GM12878 (cell line): ENCODE measurements around the gene KCNJ14. TPM values are rescaled to one million over a fixed set of nuclear protein-coding genes. Genes with fewer than 3 reads are reported as not detected.

Experiments
- ATAC-seq: fragments of 200-7000 bp; cut with Tn5 transposase; 3 replicates; pipeline ENCODE4 v1.9.1; 2020; ENCODE audit warnings: mild to moderate bottlenecking, moderate library complexity
- BruUV-seq: library from RNA; stranded (reverse); fragments of 400-500 nt; replicated peaks from 2 replicates; lab custom pipeline; 2021; lab: Mats Ljungman, UMichigan
- CTCF ChIA-PET: fragments of 300-600 bp; sonication (Branson Sonifier 250); formaldehyde crosslinking; extraction: SDS; loops from one replicate; lab custom pipeline; 2021; ENCODE audit warnings: inconsistent platforms; lab: Yijun Ruan, JAX
- POLR2A ChIA-PET: fragments of 350-600 bp; formaldehyde crosslinking; extraction: SDS; loops from one replicate; lab custom pipeline; 2021; ENCODE audit warnings: inconsistent platforms; lab: Charles Lee
- RAD21 ChIA-PET: fragments of 300-600 bp; sonication (Branson Sonifier 250); formaldehyde crosslinking; loops from one replicate; lab custom pipeline; 2023; ENCODE audit warnings: antibody characterized with exemption; ENCODE audit not compliant: unreplicated experiment; lab: Charles Lee
- SMC1A ChIA-PET: fragments of 300-600 bp; sonication (Branson Sonifier 250); formaldehyde crosslinking; loops from one replicate; lab custom pipeline; 2023; ENCODE audit not compliant: unreplicated experiment, uncharacterized antibody; lab: Charles Lee
- DNase-seq: peaks from one replicate; pipeline ENCODE4 v3.0.0-alpha.2; 2011; ENCODE audit warnings: low read depth, low spot score
- FAIRE-seq: peaks from 3 replicates; lab custom pipeline; 2011; peaks lifted over from hg19 to GRCh38; lab: Jason Lieb, UNC
- H2AFZ ChIP-seq: 2 replicates; pipeline ENCODE4 v1.6.0; 2011; ENCODE audit warnings: low read depth, low read length, control low read depth; ENCODE audit not compliant: control insufficient read depth
- H3K27ac ChIP-seq: 2 replicates; pipeline ENCODE4 v1.5.1; 2011; ENCODE audit warnings: control low read depth; ENCODE audit not compliant: control insufficient read depth, insufficient read depth
- H3K27me3 ChIP-seq, 2 experiments: replicated peaks in 1 of 2; 2 replicates each; pipeline versions ENCODE4 v1.6.0 to v1.6.1; 2011; ENCODE audit warnings: low read length in 1 of 2; ENCODE audit not compliant: control insufficient read depth in 2 of 2, insufficient read depth in 2 of 2
- H3K36me3 ChIP-seq, 2 experiments: 2 replicates each; pipeline ENCODE4 v1.5.1; 2011; ENCODE audit warnings: low read length in 1 of 2; ENCODE audit not compliant: control insufficient read depth in 2 of 2, insufficient read depth in 2 of 2
- H3K4me1 ChIP-seq: 2 replicates; pipeline ENCODE4 v1.6.1; 2011; ENCODE audit warnings: mild to moderate bottlenecking, low read length, moderate library complexity, mixed read lengths; ENCODE audit not compliant: control insufficient read depth, insufficient read depth
- H3K4me2 ChIP-seq: 2 replicates; pipeline ENCODE4 v1.6.0; 2011; ENCODE audit warnings: control low read depth; ENCODE audit not compliant: control insufficient read depth, insufficient read depth
- H3K4me3 ChIP-seq: fragments of 200-600 bp; sonication (generic); 2 replicates; pipeline ENCODE4 v1.5.1; 2016
- H3K79me2 ChIP-seq: 2 replicates; pipeline ENCODE4 v1.6.0; 2011; ENCODE audit warnings: low read length; ENCODE audit not compliant: control insufficient read depth, insufficient read depth
- H3K9ac ChIP-seq: 2 replicates; pipeline ENCODE4 v1.8.0; 2011; ENCODE audit warnings: low read length, control low read depth, mixed read lengths; ENCODE audit not compliant: control insufficient read depth, insufficient read depth
- H3K9me3 ChIP-seq: replicated peaks from 3 replicates; pipeline ENCODE4 v1.5.1; 2011; ENCODE audit warnings: mild to moderate bottlenecking, low read length; ENCODE audit not compliant: control insufficient read depth, insufficient read depth
- H4K20me1 ChIP-seq: 2 replicates; pipeline ENCODE4 v1.6.0; 2011; ENCODE audit not compliant: control insufficient read depth, insufficient read depth
- HDGF ChIP-seq: fragments of 450-650 bp; IDR thresholded peaks from 2 replicates; pipeline ENCODE4 v1.6.1; 2016; ENCODE audit warnings: antibody characterized with exemption
- JUNB ChIP-seq: IDR thresholded peaks from 2 replicates; pipeline ENCODE4 v1.6.1; 2016; ENCODE audit warnings: antibody characterized with exemption, mild to moderate bottlenecking
- MXI1 ChIP-seq: fragments of 150-350 bp; IDR thresholded peaks from 2 replicates; pipeline ENCODE4 v1.6.1; 2011; ENCODE audit warnings: low read depth, mild to moderate bottlenecking, inconsistent platforms, low read length, improper control_type of control experiment
- POLR2A ChIP-seq: IDR thresholded peaks from 2 replicates; pipeline ENCODE4 v1.6.1; 2011; ENCODE audit warnings: low read depth, mild to moderate bottlenecking, low read length
- TCF12 ChIP-seq: IDR thresholded peaks from 2 replicates; pipeline ENCODE4 v1.6.1; 2011; ENCODE audit warnings: low read depth, mild to moderate bottlenecking, low read length
- YY1 ChIP-seq: IDR thresholded peaks from 2 replicates; pipeline ENCODE4 v1.6.1; 2011; ENCODE audit warnings: low read depth, mild to moderate bottlenecking, low read length
- WGBS: methylation state at CpG from one replicate; pipeline ENCODE4 v1.1.6; 2016; ENCODE audit warnings: low lambda C conversion rate; ENCODE audit not compliant: insufficient replicate concordance, insufficient coverage; ENCODE audit errors: missing lambda C conversion rate; 5-methylcytosine and 5-hydroxymethylcytosine counted together
- in situ Hi-C: fragments of 300-500 bp; cut with MboI; formaldehyde crosslinking; loops from 9 replicates; pipeline ENCODE4 v1.14.3; 2018; ENCODE audit warnings: mixed read lengths
- intact Hi-C: fragments of 100-400 bp; cut with micrococcal nuclease; formaldehyde crosslinking; loops from one replicate; pipeline ENCODE4 v1.14.2; 2022; ENCODE audit not compliant: unreplicated experiment
- polyA plus RNA-seq, 11 experiments: library from polyadenylated mRNA; depleted of rRNA in 4 of 11; unstranded in 6 of 11; stranded (reverse) in 5 of 11; fragments of >200 nt; fragmentation: Nextera tagmentation in 4 of 11; fragmentation: Illumina TruSeq in 1 of 11; extraction: Ambion mirVana in 4 of 11; extraction: Trizol in 1 of 11; gene quantifications; 1 replicate in 1 of 11; 2 replicates in 10 of 11; pipeline versions ENCODE4 v1.2.1 to v1.2.3, GENCODE V29; 2011 to 2016; ENCODE audit warnings: inconsistent platforms in 2 of 11, missing spikeins in 2 of 11, low read depth in 1 of 11
- total RNA-seq, 4 experiments: library from RNA; depleted of rRNA in 3 of 4; stranded (reverse); fragments of >200 nt in 3 of 4; fragmentation: Illumina TruSeq in 1 of 4; extraction: Trizol in 1 of 4; gene quantifications; 2 replicates each; pipeline versions ENCODE4 v1.2.1 to v1.2.3, GENCODE V29; 2013 to 2021
- TF ChIP-seq, protein P1 (sequence below): fragments of 450-650 bp; IDR thresholded peaks from 2 replicates; pipeline ENCODE4 v1.6.1; 2017; ENCODE audit warnings: antibody characterized with exemption, mild to moderate bottlenecking, moderate library complexity
- TF ChIP-seq, protein P2 (sequence below): IDR thresholded peaks from 2 replicates; pipeline ENCODE4 v1.6.1; 2011; ENCODE audit warnings: low read depth, mild to moderate bottlenecking, low read length, moderate library complexity, borderline replicate concordance; ENCODE audit errors: extremely low read depth
- TF ChIP-seq, protein P3 (sequence below): fragments of 450-650 bp; IDR thresholded peaks from 2 replicates; pipeline ENCODE4 v1.6.1; 2017; ENCODE audit warnings: mild to moderate bottlenecking, low read depth, inconsistent platforms; ENCODE audit not compliant: poor library complexity, severe bottlenecking

Gene KCNJ14
- total and polyA plus RNA-seq, 10 of the 15 experiments (the other 5 are each of a cell fraction or from before 2014, with no cell fraction given), result 0.24 to 1.4 (median 0.42) TPM

DNA sequence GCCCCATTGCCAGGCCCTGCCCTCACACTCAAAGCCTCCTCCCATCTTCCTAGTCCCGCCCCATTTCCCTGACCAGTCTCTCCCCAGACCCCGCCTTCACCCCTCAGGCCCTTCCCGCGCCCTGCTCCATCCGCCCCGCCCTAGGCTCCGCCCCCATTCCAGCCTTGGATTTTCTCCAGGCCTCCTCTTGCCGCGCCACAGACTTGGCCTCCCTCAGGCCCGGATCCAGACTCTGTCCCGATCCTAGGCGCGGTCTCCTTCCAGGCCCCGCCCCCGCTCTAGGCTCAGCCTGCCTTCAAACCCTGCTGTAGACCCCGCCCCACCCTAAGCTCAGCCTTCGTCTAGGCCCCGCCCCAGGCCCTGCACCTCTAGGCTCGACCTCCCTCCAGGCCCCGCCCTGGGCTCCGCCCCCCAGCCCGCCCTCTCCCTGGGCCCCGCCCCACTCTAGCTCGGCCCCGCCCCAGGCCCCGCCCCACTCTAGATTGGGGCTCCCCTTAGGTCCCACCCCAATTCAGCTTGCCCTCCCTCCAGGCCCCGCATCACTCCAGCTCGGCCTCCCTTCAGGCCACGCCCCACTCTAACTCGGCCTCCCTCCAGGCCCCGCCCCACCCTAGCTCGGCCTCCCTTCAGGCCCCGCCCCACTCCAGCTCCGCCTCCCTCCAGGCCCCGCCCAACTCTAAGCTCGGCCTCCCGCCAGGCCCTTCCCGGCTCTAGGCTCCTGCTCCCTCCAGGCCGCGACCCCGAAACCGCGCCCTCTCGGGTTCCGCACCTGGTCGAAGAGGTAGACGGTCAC is 37.7 kb downstream of the KCNJ14 start:
- peak overlapping the region; percentile 50; the same call in 1 of the 2 replicates for H3K9ac ChIP-seq
- POLR2A ChIA-PET, result interaction anchor here (0.6 to 1.4 kb wide), 3 partner anchors 23 to 165 kb away, joined by 3 to 5 read pairs (median 5); no protein-coding TSS in a partner anchor
- DNase-seq, result peak; percentile 48
- no peaks in the 10 kb centered on the region for H3K79me2 ChIP-seq
- no peak overlapping the region for H3K27ac ChIP-seq
- H4K20me1 ChIP-seq, result no peaks in the 10 kb centered on the region
- under 1% methylated on average over 30 of the region's 47 CpGs for WGBS
- peaks cover 1 to 3% of the 10 kb centered on the region in 2 experiments; a peak in 2 of 4 replicates for H3K27me3 ChIP-seq
- no TSS peak for BruUV-seq
- CTCF ChIA-PET, result interaction anchor here (0.7 to 1.4 kb wide), 3 partner anchors 91 to 116 kb away, joined by 3 to 5 read pairs (median 4); partner anchors contain the start of gene KDELR1
- no peaks in the 10 kb centered on the region for H3K9me3 ChIP-seq
- H3K4me1 ChIP-seq, result peaks cover 20% of the 10 kb centered on the region
- peak overlapping the region; percentile 79 for H2AFZ ChIP-seq
- RAD21 ChIA-PET, result interaction anchor here (0.7 to 1.7 kb wide), 5 partner anchors 14 to 179 kb away, joined by 3 to 8 read pairs (median 4); no protein-coding TSS in a partner anchor
- H3K4me3 ChIP-seq, result peak overlapping the region; percentile 57; the same call in 1 of the 2 replicates
- TF ChIP-seq, protein P1, sequence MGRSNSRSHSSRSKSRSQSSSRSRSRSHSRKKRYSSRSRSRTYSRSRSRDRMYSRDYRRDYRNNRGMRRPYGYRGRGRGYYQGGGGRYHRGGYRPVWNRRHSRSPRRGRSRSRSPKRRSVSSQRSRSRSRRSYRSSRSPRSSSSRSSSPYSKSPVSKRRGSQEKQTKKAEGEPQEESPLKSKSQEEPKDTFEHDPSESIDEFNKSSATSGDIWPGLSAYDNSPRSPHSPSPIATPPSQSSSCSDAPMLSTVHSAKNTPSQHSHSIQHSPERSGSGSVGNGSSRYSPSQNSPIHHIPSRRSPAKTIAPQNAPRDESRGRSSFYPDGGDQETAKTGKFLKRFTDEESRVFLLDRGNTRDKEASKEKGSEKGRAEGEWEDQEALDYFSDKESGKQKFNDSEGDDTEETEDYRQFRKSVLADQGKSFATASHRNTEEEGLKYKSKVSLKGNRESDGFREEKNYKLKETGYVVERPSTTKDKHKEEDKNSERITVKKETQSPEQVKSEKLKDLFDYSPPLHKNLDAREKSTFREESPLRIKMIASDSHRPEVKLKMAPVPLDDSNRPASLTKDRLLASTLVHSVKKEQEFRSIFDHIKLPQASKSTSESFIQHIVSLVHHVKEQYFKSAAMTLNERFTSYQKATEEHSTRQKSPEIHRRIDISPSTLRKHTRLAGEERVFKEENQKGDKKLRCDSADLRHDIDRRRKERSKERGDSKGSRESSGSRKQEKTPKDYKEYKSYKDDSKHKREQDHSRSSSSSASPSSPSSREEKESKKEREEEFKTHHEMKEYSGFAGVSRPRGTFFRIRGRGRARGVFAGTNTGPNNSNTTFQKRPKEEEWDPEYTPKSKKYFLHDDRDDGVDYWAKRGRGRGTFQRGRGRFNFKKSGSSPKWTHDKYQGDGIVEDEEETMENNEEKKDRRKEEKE, result no peak
- TF ChIP-seq MXI1, result no peak
- 0 out of 2 replicates have a peak, but pooled peaks have one; percentile 9 for TF ChIP-seq YY1
- TF ChIP-seq JUNB, result no peak
- TF ChIP-seq, protein P2, sequence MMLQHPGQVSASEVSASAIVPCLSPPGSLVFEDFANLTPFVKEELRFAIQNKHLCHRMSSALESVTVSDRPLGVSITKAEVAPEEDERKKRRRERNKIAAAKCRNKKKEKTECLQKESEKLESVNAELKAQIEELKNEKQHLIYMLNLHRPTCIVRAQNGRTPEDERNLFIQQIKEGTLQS, result no peak
- TF ChIP-seq, protein P3, sequence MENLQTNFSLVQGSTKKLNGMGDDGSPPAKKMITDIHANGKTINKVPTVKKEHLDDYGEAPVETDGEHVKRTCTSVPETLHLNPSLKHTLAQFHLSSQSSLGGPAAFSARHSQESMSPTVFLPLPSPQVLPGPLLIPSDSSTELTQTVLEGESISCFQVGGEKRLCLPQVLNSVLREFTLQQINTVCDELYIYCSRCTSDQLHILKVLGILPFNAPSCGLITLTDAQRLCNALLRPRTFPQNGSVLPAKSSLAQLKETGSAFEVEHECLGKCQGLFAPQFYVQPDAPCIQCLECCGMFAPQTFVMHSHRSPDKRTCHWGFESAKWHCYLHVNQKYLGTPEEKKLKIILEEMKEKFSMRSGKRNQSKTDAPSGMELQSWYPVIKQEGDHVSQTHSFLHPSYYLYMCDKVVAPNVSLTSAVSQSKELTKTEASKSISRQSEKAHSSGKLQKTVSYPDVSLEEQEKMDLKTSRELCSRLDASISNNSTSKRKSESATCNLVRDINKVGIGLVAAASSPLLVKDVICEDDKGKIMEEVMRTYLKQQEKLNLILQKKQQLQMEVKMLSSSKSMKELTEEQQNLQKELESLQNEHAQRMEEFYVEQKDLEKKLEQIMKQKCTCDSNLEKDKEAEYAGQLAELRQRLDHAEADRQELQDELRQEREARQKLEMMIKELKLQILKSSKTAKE, result no peak
- TF ChIP-seq HDGF, result peak; percentile 78
- 0 out of 2 replicates have a peak, but pooled peaks have one; percentile 4 for TF ChIP-seq TCF12
- TF ChIP-seq POLR2A, result peak; percentile 68
- SMC1A ChIA-PET, result interaction anchor here (0.7 to 1.3 kb wide), 3 partner anchors 9 to 129 kb away, joined by 3 to 4 read pairs (median 4); partner anchors contain the start of genes SYNGR4 and TMEM143
- peak; percentile 52 for FAIRE-seq
- intact Hi-C loops (loop anchor here (5.0 kb wide), 1 partner anchor 131 kb away; the partner anchor contains the start of genes SYNGR4 and TMEM143), in situ Hi-C loops (no loop called here)
- ATAC-seq, result peak; percentile 85
- no peaks in the 10 kb centered on the region for H3K36me3 ChIP-seq
- peak overlapping the region; percentile 77; the same call in 1 of the 2 replicates for H3K4me2 ChIP-seq
